Upper lobe of left lung (tissue), 6 donors: Measurements from ENCODE around the gene CTNNA1. TPM values are rescaled to one million over a fixed set of nuclear protein-coding genes. Genes with fewer than 3 reads are reported as not detected.
A peak's percentile ranks its signal among the peaks of the same experiment; 100 is the strongest.

Source experiments
- ATAC-seq, 2 donors: fragments of 200-7000 bp; cut with Tn5 transposase; one replicate each; pipeline ENCODE4 v1.9.1; 2022; ENCODE audit warnings: mild to moderate bottlenecking in 2 of 2, moderate library complexity in 2 of 2; ENCODE audit not compliant: low FRiP score in 2 of 2
- DNase-seq, 2 donors: peaks; one replicate each; pipeline ENCODE4 v3.0.0-alpha.2; 2019 to 2020
- H3K27ac ChIP-seq, 4 donors: fragments of 200-600 bp; sonication (generic); one replicate each; pipeline ENCODE4 v1.5.1; 2016 to 2019
- H3K27me3 ChIP-seq, 4 donors: fragments of 200-600 bp; sonication (generic); one replicate each; pipeline ENCODE4 v1.5.1; 2017 to 2019
- H3K36me3 ChIP-seq, 4 donors: fragments of 200-600 bp; sonication (generic); one replicate each; pipeline ENCODE4 v1.5.1; 2016 to 2019
- H3K4me1 ChIP-seq, 4 donors: fragments of 200-600 bp; sonication (generic); one replicate each; pipeline ENCODE4 v1.5.1; 2018 to 2019
- H3K4me3 ChIP-seq, 4 donors: fragments of 200-600 bp; sonication (generic); one replicate each; pipeline ENCODE4 v1.5.1; 2017 to 2019; ENCODE audit warnings: mild to moderate bottlenecking in 2 of 4, moderate library complexity in 1 of 4
- H3K9me3 ChIP-seq, 4 donors: fragments of 200-600 bp; sonication (generic); one replicate each; pipeline ENCODE4 v1.5.1; 2018 to 2019
- EP300 ChIP-seq, 4 donors: sonication (generic); formaldehyde crosslinking; IDR thresholded peaks; one replicate each; pipeline ENCODE4 v1.5.1; 2017; ENCODE audit warnings: antibody characterized with exemption in 4 of 4, control low read depth in 2 of 4
- POLR2A ChIP-seq, 4 donors: fragments of 450-650 bp; IDR thresholded peaks; one replicate each; pipeline ENCODE4 v1.5.1; 2016 to 2017; ENCODE audit warnings: antibody characterized with exemption in 4 of 4, mild to moderate bottlenecking in 2 of 4
- POLR2AphosphoS5 ChIP-seq, 2 donors: sonication (generic); formaldehyde crosslinking; IDR thresholded peaks; one replicate each; pipeline ENCODE4 v1.5.1; 2017; ENCODE audit warnings: antibody characterized with exemption in 2 of 2
- WGBS, 2 donors: methylation state at CpG; one replicate each; pipeline ENCODE4 v1.1.5; 2017 to 2018; 5-methylcytosine and 5-hydroxymethylcytosine counted together
- total RNA-seq, 6 donors: library from RNA; depleted of rRNA in 4 of 6; stranded (reverse); fragments of >200 nt in 4 of 6; gene quantifications; one replicate each; pipeline versions ENCODE4 v1.1.0 to v1.2.1, GENCODE V29; 2016 to 2021
- TF ChIP-seq, protein P1 (sequence below), 6 experiments: fragments of 450-650 bp in 4 of 6; fragments of 200-600 bp in 2 of 6; sonication (generic) in 2 of 6; IDR thresholded peaks; one replicate each; pipeline ENCODE4 v1.5.1; 2016 to 2019; ENCODE audit warnings: antibody characterized with exemption in 6 of 6
- donor health status: DM: no; HTN: no; CAD: no; lungs with moderate emphysema.
- donor health status: DM: no; HTN: yes; CAD: no; lungs with severe emphysema.

CTNNA1 gene
- total RNA-seq, 6 donors from 2014 or later: 352 to 505 (median 415) TPM

DNA sequence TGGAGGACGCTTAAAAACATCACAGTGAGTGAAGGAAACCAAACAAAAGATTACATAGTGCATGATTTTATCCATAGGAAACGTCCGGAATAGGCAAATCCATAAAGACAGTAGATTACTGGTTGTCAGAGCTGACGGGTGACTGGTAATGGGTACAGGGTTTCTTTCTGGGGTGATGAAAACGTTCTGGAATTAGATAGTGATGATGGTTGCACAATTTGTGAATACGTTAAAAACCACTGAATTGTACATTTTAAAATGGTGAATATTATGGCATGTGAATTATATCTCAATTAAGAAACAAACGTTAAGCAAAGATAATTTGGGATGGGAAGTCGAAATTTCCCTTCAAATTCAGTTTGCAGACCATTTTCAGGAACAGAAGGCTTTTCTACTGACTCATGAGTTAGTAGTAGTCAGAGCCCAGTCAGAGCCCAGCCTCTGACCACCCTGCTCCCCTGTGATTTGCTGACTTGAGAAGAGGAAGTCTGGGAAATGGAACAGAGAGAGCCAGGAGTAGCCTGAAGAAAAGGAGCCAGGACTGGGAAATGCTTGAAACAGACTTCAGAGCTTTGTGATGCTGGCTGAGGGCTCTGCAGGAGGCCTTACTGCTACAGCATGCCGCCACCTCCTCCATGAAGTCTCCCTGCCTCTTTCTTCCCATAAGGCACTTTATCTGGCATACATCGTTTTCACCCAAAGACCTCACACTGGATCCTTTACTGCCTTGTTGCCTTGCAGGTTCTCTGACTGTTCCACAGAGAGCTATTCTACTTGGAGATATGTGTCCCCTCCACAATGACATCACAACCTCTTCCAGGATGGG, 46.4 kb upstream of the CTNNA1 start:
- Histone ChIP-seq H3K27me3 (no peaks in the 10 kb centered on the region), H3K36me3 (no peaks in the 10 kb centered on the region), H3K4me1 (no peaks in the 10 kb centered on the region), H3K27ac (no peak overlapping the region), H3K9me3 (no peaks in the 10 kb centered on the region), H3K4me3 (no peak overlapping the region)
- 66 to 75% methylated on average over 10 of the region's 10 CpGs for WGBS, 2 donors
- peak; percentile 59 to 94 for ATAC-seq
- TF ChIP-seq EP300 (IDR thresholded peaks at IDR 0.05) (no peak), POLR2AphosphoS5 (IDR thresholded peaks at IDR 0.05) (no peak), POLR2A (IDR thresholded peaks at IDR 0.05) (no peak)
- TF ChIP-seq, protein P1, sequence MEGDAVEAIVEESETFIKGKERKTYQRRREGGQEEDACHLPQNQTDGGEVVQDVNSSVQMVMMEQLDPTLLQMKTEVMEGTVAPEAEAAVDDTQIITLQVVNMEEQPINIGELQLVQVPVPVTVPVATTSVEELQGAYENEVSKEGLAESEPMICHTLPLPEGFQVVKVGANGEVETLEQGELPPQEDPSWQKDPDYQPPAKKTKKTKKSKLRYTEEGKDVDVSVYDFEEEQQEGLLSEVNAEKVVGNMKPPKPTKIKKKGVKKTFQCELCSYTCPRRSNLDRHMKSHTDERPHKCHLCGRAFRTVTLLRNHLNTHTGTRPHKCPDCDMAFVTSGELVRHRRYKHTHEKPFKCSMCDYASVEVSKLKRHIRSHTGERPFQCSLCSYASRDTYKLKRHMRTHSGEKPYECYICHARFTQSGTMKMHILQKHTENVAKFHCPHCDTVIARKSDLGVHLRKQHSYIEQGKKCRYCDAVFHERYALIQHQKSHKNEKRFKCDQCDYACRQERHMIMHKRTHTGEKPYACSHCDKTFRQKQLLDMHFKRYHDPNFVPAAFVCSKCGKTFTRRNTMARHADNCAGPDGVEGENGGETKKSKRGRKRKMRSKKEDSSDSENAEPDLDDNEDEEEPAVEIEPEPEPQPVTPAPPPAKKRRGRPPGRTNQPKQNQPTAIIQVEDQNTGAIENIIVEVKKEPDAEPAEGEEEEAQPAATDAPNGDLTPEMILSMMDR (IDR thresholded peaks at IDR 0.05): no peak
- peak in 1 of 2 donors; percentile 23 for DNase-seq

DNA sequence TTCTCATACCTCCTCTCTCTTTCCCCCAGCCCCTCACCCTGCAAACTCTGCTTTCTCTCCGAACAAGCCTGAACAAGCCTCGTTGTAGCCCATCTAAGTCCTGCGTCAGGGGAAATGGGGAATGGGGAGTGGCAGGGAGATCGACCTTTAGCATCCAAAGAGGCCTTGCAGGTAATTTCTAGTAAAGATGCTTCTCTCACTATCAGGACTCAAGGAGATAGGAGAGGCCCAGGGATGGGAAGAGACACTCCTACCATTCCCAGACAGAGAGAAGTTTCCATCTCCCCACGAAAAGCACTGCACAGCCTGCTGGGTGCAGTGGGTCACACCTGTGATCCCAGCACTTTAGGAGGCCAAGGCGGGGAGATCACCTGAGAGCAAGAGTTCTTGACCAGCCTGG, 44.4 kb upstream of the CTNNA1 start:
- 76 to 79% methylated on average over 6 of the region's 6 CpGs for WGBS, 2 donors
- TF ChIP-seq POLR2A (IDR thresholded peaks at IDR 0.05): no peak
- TF ChIP-seq, protein P1 (IDR thresholded peaks at IDR 0.05): no peak
- no peak for TF ChIP-seq EP300 (IDR thresholded peaks at IDR 0.05)
- no peak for TF ChIP-seq POLR2AphosphoS5 (IDR thresholded peaks at IDR 0.05)

DNA sequence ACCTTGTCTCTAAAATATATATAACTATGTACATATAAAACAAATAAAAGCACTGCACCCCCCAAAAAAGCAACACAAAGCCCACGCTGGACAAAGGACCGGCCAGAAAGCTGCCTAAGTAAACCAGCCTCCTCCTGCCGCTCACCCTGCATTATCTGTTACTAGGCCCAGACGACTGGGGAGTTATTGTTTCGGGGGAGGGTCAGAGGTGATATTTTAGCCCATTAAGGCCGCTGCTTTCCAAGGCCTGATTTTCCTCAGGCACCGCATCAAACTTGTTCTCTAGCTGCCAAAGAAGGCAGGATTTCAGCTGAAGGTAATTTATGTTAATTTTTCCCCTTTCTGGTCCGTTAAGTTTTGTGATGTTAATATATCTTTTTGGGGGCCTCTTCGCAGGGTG, 44.0 kb upstream of the CTNNA1 start:
- Histone ChIP-seq H3K9me3 (no peaks in the 10 kb centered on the region), H3K4me3 (no peak overlapping the region), H3K27me3 (no peaks in the 10 kb centered on the region), H3K27ac (no peak overlapping the region), H3K4me1 (no peaks in the 10 kb centered on the region), H3K36me3 (no peaks in the 10 kb centered on the region)
- TF ChIP-seq POLR2A (IDR thresholded peaks at IDR 0.05) (no peak), POLR2AphosphoS5 (IDR thresholded peaks at IDR 0.05) (no peak), EP300 (IDR thresholded peaks at IDR 0.05) (no peak)
- TF ChIP-seq, protein P1 (IDR thresholded peaks at IDR 0.05): no peak
- ATAC-seq: no peak
- WGBS, 2 donors: 89 to 90% methylated on average over 9 of the region's 9 CpGs
- DNase-seq: no peak

More for the DNA sequence above, 44.4 kb upstream of the CTNNA1 start:
- no peak overlapping the region for H3K4me3 ChIP-seq
- no peaks in the 10 kb centered on the region for H3K4me1 ChIP-seq
- H3K36me3 ChIP-seq: no peaks in the 10 kb centered on the region
- H3K27ac ChIP-seq: no peak overlapping the region
- H3K27me3 ChIP-seq: no peaks in the 10 kb centered on the region
- DNase-seq: no peak
- no peak for ATAC-seq
- no peaks in the 10 kb centered on the region for H3K9me3 ChIP-seq

DNA sequence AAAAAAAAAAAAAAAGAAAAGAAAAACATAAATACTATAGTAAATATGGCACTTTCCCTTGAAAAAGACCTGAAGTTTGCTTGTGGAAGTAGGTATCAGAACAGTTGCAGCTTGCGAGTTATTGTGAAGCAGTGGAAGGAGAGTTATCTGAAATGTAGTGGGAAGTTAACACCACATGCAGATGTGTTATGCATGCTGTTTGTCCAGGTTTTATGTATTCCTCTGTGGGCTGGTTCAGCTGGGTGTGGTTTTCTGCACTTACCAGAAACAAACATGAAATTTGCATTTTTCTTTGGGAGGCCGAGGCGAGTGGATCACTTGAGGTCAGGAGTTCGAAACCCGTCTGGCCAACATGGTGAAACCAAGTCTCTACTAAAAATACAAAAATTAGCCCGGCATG, 42.1 kb upstream of the CTNNA1 start:
- TF ChIP-seq POLR2A (IDR thresholded peaks at IDR 0.05): no peak
- no peak for TF ChIP-seq POLR2AphosphoS5 (IDR thresholded peaks at IDR 0.05)
- no peak for TF ChIP-seq EP300 (IDR thresholded peaks at IDR 0.05)
- TF ChIP-seq, protein P1 (IDR thresholded peaks at IDR 0.05): no peak

DNA sequence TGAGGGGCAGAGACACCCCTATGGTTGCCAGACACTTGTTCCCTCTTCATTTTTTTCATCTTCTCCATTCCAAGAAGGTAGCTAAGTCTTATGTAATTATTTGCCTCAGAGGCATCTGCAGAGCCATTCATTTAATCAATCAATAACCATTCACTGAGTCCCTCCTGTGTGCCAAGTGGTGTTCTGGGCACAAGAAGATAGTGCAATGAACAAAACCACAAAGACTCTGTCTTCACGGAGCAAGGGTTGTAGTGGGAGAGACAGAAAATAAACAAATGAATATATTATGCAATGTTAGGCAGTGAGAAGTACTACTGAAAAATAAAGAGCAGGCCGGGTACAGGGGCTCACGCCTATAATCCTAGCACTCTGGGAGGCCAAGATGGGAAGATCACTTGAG, 41.4 kb upstream of the CTNNA1 start:
- ATAC-seq: no peak
- no peaks in the 10 kb centered on the region for H3K9me3 ChIP-seq
- TF ChIP-seq POLR2A (IDR thresholded peaks at IDR 0.05): no peak
- no peak for TF ChIP-seq EP300 (IDR thresholded peaks at IDR 0.05)
- TF ChIP-seq, protein P1 (IDR thresholded peaks at IDR 0.05): no peak
- no peak for TF ChIP-seq POLR2AphosphoS5 (IDR thresholded peaks at IDR 0.05)
- peaks cover 0 to 5% (median 2%) of the 10 kb centered on the region in 4 donors for H3K4me1 ChIP-seq
- H3K36me3 ChIP-seq: no peaks in the 10 kb centered on the region
- H3K27me3 ChIP-seq: no peaks in the 10 kb centered on the region
- H3K27ac ChIP-seq: no peak overlapping the region
- DNase-seq: no peak
- 52 to 63% methylated on average over 3 of the region's 3 CpGs for WGBS, 2 donors
- no peak overlapping the region for H3K4me3 ChIP-seq

More for the DNA sequence above, 42.1 kb upstream of the CTNNA1 start:
- no peak overlapping the region for H3K4me3 ChIP-seq
- no peaks in the 10 kb centered on the region for H3K9me3 ChIP-seq
- no peak overlapping the region for H3K27ac ChIP-seq
- 90 to 93% methylated on average over 6 of the region's 6 CpGs for WGBS, 2 donors
- H3K27me3 ChIP-seq: no peaks in the 10 kb centered on the region
- DNase-seq (no peak), ATAC-seq (no peak)
- no peaks in the 10 kb centered on the region for H3K4me1 ChIP-seq
- H3K36me3 ChIP-seq: no peaks in the 10 kb centered on the region
